ENCODE data around the gene USP19.
A peak's percentile ranks its signal among the peaks of the same experiment; 100 is the strongest.

- TF ChIP-seq TAF1 (IDR thresholded peaks at IDR 0.05; ENCODE audit: low read depth) (peak; percentile 71), SMC3 (conservative IDR thresholded peaks at IDR 0.05; ENCODE audit: poor library complexity) (no peak), CTCF (IDR thresholded peaks at IDR 0.05; ENCODE audit: poor library complexity, severe bottlenecking) (no peak), POLR2AphosphoS5 (IDR thresholded peaks at IDR 0.05) (peak; percentile 74), EP300 (conservative IDR thresholded peaks at IDR 0.05; ENCODE audit: poor library complexity, severe bottlenecking) (no peak), REST (IDR thresholded peaks at IDR 0.05; ENCODE audit: borderline replicate concordance) (peak; percentile 58)
These were observed 16.0 kb downstream of the USP19 start, which contains the start of gene QARS1 for GRCh38 chr3:49104427-49105291.

Data from neural cell (in vitro differentiated cells).